ENCODE measurements around the gene ASIC4.

GRCh38 chr2:219557791-219558785 is 43.8 kb downstream of the ASIC4 start:
- TF ChIP-seq, protein P1, sequence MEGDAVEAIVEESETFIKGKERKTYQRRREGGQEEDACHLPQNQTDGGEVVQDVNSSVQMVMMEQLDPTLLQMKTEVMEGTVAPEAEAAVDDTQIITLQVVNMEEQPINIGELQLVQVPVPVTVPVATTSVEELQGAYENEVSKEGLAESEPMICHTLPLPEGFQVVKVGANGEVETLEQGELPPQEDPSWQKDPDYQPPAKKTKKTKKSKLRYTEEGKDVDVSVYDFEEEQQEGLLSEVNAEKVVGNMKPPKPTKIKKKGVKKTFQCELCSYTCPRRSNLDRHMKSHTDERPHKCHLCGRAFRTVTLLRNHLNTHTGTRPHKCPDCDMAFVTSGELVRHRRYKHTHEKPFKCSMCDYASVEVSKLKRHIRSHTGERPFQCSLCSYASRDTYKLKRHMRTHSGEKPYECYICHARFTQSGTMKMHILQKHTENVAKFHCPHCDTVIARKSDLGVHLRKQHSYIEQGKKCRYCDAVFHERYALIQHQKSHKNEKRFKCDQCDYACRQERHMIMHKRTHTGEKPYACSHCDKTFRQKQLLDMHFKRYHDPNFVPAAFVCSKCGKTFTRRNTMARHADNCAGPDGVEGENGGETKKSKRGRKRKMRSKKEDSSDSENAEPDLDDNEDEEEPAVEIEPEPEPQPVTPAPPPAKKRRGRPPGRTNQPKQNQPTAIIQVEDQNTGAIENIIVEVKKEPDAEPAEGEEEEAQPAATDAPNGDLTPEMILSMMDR (IDR thresholded peaks at IDR 0.05; ENCODE audit: low read depth, low read length, poor library complexity, severe bottlenecking) = no peak
- TF ChIP-seq EZH2phosphoT487 (IDR thresholded peaks at IDR 0.05; ENCODE audit: borderline replicate concordance, low read length) = no peak

Measured in DOHH2 (cell line).